Chondrocyte (in vitro differentiated cells): ENCODE measurements around the gene TIRAP. TPM values are rescaled to one million over a fixed set of nuclear protein-coding genes. Genes with fewer than 3 reads are reported as not detected.

Source experiments
- DNase-seq: peaks from one replicate; pipeline ENCODE4 v3.0.0; 2021; ENCODE audit warnings: mixed read lengths, low spot score
- H3K27ac Mint-ChIP-seq: one replicate; pipeline ENCODE4 v1.8.0; 2021; ENCODE audit warnings: mild to moderate bottlenecking, moderate library complexity, mixed read lengths; ENCODE audit not compliant: unreplicated experiment
- H3K27me3 Mint-ChIP-seq: 2 replicates; pipeline ENCODE4 v1.8.0; 2021; ENCODE audit warnings: low read depth, mixed read lengths
- H3K36me3 Mint-ChIP-seq: 2 replicates; pipeline ENCODE4 v1.8.0; 2021; ENCODE audit warnings: low read depth, mixed read lengths
- H3K4me1 Mint-ChIP-seq: 2 replicates; pipeline ENCODE4 v1.8.0; 2021; ENCODE audit warnings: low read depth, mild to moderate bottlenecking, mixed read lengths
- H3K4me3 Mint-ChIP-seq: one replicate; pipeline ENCODE4 v1.8.0; 2021; ENCODE audit warnings: mild to moderate bottlenecking, moderate library complexity, mixed read lengths; ENCODE audit not compliant: unreplicated experiment
- H3K9me3 Mint-ChIP-seq: 2 replicates; pipeline ENCODE4 v1.8.0; 2021; ENCODE audit warnings: low read depth, mixed read lengths
- total RNA-seq: library from RNA; stranded (reverse); gene quantifications from 3 replicates; pipeline ENCODE4 v1.2.1, GENCODE V29; 2021
- TF ChIP-seq, protein P1 (sequence below): fragments of 200-600 bp; sonication (generic); IDR thresholded peaks from 2 replicates; pipeline ENCODE4 v1.5.0; 2021; ENCODE audit warnings: antibody characterized with exemption, mild to moderate bottlenecking, moderate library complexity

The TIRAP gene
- total RNA-seq, 1 donor from 2014 or later: 8.6 TPM

DNA sequence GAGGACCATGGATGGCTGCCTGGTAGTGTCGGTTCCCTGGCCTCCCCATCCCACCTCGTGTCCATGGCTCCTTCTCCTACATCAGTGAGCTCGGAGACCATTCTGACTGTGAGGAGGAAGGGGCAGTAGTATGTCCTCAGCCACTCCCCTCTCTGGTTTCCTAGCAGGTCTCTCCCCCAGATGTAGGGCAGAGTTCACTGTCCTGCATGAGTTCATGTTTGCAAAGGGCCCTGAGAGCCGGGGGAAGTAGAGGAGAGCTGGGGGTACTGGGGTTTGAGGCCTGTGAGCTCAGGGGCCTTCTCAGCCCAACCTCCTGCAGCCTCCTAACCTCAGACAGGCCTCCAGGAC lies 54.2 kb downstream of the TIRAP start:
- no peaks in the 10 kb centered on the region for H3K9me3 Mint-ChIP-seq
- H3K27ac Mint-ChIP-seq: no peak overlapping the region
- TF ChIP-seq, protein P1, sequence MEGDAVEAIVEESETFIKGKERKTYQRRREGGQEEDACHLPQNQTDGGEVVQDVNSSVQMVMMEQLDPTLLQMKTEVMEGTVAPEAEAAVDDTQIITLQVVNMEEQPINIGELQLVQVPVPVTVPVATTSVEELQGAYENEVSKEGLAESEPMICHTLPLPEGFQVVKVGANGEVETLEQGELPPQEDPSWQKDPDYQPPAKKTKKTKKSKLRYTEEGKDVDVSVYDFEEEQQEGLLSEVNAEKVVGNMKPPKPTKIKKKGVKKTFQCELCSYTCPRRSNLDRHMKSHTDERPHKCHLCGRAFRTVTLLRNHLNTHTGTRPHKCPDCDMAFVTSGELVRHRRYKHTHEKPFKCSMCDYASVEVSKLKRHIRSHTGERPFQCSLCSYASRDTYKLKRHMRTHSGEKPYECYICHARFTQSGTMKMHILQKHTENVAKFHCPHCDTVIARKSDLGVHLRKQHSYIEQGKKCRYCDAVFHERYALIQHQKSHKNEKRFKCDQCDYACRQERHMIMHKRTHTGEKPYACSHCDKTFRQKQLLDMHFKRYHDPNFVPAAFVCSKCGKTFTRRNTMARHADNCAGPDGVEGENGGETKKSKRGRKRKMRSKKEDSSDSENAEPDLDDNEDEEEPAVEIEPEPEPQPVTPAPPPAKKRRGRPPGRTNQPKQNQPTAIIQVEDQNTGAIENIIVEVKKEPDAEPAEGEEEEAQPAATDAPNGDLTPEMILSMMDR: no peak
- peaks cover 2% of the 10 kb centered on the region for H3K36me3 Mint-ChIP-seq
- H3K4me1 Mint-ChIP-seq: peaks cover 64% of the 10 kb centered on the region
- H3K4me3 Mint-ChIP-seq: no peak overlapping the region
- no peaks in the 10 kb centered on the region for H3K27me3 Mint-ChIP-seq
- peak; percentile 33 for DNase-seq

DNA sequence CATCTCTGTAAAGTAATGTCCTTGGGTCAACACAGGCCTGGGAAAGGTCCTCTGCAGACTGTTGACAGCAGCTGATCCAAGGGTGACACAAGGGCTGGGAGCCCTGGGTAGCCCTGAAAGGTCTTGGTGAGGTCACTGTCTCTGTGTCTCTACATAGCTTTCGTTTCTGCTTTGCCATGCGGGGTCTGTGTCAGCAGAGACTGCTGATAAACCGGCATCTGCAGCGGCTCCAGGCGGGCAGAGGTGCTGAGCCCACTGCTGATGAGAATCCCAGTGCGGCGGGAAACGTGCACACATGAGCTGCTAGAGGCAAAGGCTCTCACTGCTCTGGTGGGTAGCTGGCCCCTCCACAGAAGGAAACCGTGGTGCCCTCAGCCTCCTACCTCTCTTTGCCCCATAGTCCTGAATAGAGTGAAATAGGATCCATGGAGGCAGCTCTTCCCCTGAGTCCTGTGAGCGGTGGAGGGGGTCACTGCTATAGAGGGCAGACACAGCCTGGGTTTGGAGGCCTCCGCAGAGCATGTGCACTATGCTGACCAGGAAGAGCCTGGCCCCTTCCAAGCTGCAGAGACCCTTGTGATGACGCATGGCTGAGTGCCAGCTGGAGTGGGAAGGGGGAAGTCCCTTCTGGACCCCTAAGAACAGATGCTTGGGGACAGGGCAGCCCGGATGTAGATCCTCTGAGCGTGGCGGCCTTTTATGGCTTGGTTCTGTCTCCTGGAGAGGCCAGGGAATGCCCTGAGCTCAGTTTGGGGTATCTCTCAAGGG lies 54.8 kb downstream of the TIRAP start:
- TF ChIP-seq, protein P1: no peak
- H3K4me1 Mint-ChIP-seq: peaks cover 64% of the 10 kb centered on the region
- peaks cover 2% of the 10 kb centered on the region for H3K36me3 Mint-ChIP-seq
- H3K9me3 Mint-ChIP-seq: no peaks in the 10 kb centered on the region
- no peak overlapping the region for H3K27ac Mint-ChIP-seq
- H3K4me3 Mint-ChIP-seq: no peak overlapping the region
- peak; percentile 69 for DNase-seq
- no peaks in the 10 kb centered on the region for H3K27me3 Mint-ChIP-seq

DNA sequence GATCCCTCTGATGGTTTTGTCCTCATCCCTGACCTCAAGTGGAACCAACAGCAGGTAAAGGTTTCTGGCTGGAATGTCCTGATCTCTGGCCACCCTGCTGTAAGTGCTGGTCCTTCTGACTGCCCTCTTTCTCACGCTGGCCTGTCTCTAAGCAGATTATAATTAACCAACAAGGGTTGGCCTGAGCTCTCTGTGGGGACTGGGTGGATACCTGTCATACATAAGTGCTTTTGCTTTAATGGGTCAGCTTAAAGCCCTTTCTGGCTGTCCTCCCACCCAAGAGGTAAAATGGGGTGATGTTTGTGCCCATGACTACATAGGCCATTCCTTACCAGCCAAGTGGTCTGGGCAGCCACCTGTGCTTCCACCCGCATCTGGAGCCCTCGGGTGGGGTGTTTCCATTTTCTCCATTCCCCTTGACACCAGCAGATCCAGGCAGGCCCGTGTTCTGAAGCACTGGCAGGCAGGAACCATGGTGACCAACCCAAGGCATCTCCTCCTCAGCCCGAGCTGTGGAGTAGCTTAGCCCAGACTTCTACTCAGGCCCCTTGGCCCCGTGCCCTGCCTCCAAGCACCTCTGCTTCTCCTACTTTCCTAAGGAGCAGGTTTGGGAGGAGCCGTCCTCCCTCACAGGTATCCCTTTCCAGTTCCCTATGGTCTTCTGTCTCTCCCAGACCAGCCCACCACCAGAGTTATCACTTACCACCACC lies 55.6 kb downstream of the TIRAP start:
- peak; percentile 76 for DNase-seq
- no peaks in the 10 kb centered on the region for H3K9me3 Mint-ChIP-seq
- TF ChIP-seq, protein P1: no peak
- H3K4me3 Mint-ChIP-seq: no peak overlapping the region
- no peaks in the 10 kb centered on the region for H3K27me3 Mint-ChIP-seq
- no peak overlapping the region for H3K27ac Mint-ChIP-seq
- H3K4me1 Mint-ChIP-seq: peaks cover 58% of the 10 kb centered on the region
- H3K36me3 Mint-ChIP-seq: peaks cover 2% of the 10 kb centered on the region

DNA sequence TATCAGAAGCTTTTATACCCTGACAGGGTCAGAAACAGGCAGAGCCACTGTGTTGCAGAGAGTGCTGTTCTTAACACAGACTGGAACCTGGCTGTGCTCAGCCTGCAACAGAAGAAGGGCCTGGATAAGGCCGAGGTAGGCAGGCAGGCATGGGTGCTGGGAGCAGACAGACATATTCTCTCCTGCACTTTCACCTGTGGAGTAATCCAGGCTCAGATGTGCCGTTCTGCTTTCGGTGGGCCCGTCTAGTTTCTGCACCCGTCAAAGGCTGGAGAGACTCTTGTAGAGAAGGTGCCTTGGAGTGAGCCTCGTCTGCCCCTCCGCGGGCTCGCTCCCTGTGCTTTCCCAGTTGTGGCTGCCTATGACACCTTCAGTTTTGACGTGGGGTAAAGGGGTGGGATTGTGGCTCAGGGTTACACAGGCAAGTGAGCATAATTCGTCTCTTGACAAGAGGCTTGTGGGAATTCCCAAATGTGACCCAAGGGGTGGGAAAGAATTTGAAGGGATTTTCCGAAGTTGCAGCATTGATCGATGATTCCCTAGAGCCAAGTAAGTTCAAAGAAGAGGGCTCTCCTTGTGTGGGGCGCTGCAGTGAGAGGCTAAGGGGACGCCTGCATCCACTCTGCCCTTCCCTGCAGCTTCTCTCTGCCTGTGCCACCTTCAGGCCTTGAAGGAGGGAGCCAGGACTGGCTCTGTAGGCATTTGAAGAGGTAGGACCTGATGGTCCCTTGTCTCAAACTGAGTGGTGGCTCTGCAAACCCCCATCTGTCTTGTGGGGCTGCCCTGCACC lies 56.4 kb downstream of the TIRAP start:
- Mint-ChIP-seq H3K36me3 (peaks cover 4% of the 10 kb centered on the region), H3K9me3 (no peaks in the 10 kb centered on the region), H3K27me3 (no peaks in the 10 kb centered on the region), H3K27ac (no peak overlapping the region), H3K4me1 (peaks cover 57% of the 10 kb centered on the region), H3K4me3 (no peak overlapping the region)
- TF ChIP-seq, protein P1: no peak
- DNase-seq: peak; percentile 56

DNA sequence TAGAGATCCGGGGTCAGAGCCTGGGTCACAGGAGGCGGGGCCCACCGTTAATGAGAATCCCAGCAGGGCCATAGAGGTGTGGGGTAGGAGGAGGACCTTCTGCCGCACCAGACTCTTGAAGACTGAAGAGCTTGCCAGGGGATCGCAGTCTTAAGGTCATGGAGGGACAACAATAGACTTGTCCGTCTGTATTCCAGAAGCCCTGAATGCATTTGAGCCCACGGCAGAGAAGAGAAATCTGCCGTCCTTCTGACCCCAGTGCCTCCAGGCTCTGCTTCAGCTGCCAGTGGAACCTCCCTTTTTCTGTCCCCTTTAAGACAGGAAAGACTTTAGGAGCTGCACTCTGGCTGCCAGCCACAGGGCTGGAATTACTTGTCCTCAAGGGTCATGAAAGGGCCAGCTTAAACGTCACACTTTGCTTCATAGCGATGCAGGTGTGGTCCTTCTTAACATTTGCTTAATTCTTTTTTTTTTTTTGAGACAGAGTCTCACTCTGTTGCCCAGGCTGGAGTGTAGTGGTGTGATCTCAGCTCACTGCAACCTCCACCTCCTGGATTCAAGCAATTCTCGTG lies 57.1 kb downstream of the TIRAP start:
- Mint-ChIP-seq H3K4me3 (no peak overlapping the region), H3K27me3 (no peaks in the 10 kb centered on the region), H3K36me3 (peaks cover 3% of the 10 kb centered on the region), H3K9me3 (no peaks in the 10 kb centered on the region), H3K27ac (no peak overlapping the region), H3K4me1 (peaks cover 57% of the 10 kb centered on the region)
- TF ChIP-seq, protein P1: no peak
- DNase-seq: peak; percentile 52
